ENCODE measurements around the gene ENPEP.
"Not testable (repeated sequence)": the region's sequence is repeated elsewhere in the genome, so short reads cannot be mapped to it uniquely, and the experiment has no call there.

ENPEP gene

GRCh38 chr4:110520886-110521285, 44.9 kb downstream of the ENPEP start:
- DNase-seq: no peak

GRCh38 chr4:110526589-110526988, 50.6 kb downstream of the ENPEP start:
- no peak for DNase-seq

- DNase-seq: no peak
Measured at GRCh38 chr4:110527156-110527555, 51.2 kb downstream of the ENPEP start.

GRCh38 chr4:110532901-110533589, 57.1 kb downstream of the ENPEP start:
- no peak for DNase-seq

- no peak for DNase-seq
Measured at GRCh38 chr4:110533590-110533910, 57.6 kb downstream of the ENPEP start.

GRCh38 chr4:110533940-110534339, 58.0 kb downstream of the ENPEP start:
- DNase-seq: no peak

- no peak for DNase-seq
Measured at GRCh38 chr4:110540581-110540980, 64.6 kb downstream of the ENPEP start.

- no peak for DNase-seq
Measured at GRCh38 chr4:110540982-110541451, 65.1 kb downstream of the ENPEP start.

- DNase-seq: no peak
Measured at GRCh38 chr4:110543577-110543976, 67.6 kb downstream of the ENPEP start.

GRCh38 chr4:110544594-110544993, 68.6 kb downstream of the ENPEP start:
- DNase-seq: no peak

- DNase-seq: no peak
Measured at GRCh38 chr4:110550260-110550659, 74.3 kb downstream of the ENPEP start.

- DNase-seq: no peak
Measured at GRCh38 chr4:110553197-110553596, 77.2 kb downstream of the ENPEP start.

- DNase-seq: no peak
Measured at GRCh38 chr4:110567214-110567613, 91.3 kb downstream of the ENPEP start.

GRCh38 chr4:110576696-110577095, 100.7 kb downstream of the ENPEP start:
- DNase-seq: not testable (repeated sequence)

GRCh38 chr4:110586131-110586850, 110.3 kb downstream of the ENPEP start:
- no peak for DNase-seq

GRCh38 chr4:110587666-110588285, 111.8 kb downstream of the ENPEP start:
- DNase-seq: no peak

- DNase-seq: no peak
Measured at GRCh38 chr4:110589297-110589696, 113.3 kb downstream of the ENPEP start.

- no peak for DNase-seq
Measured at GRCh38 chr4:110595583-110595982, 119.6 kb downstream of the ENPEP start.

GRCh38 chr4:110596431-110596830, 120.5 kb downstream of the ENPEP start:
- DNase-seq: no peak

GRCh38 chr4:110597582-110597981, 121.6 kb downstream of the ENPEP start:
- DNase-seq: no peak

GRCh38 chr4:110602061-110602460, 126.1 kb downstream of the ENPEP start:
- DNase-seq: no peak

- DNase-seq: no peak
Measured at GRCh38 chr4:110605077-110605476, 129.1 kb downstream of the ENPEP start.

- no peak for DNase-seq
Measured at GRCh38 chr4:110609044-110609750, 133.2 kb downstream of the ENPEP start.

- no peak for DNase-seq
Measured at GRCh38 chr4:110610620-110610939, 134.6 kb downstream of the ENPEP start.

All from NCI-H748 treated with DMSO at 0.1 percent for 48 hours (cell line).